NCI-H2227 (cell line): ENCODE measurements around the gene DPH6.

Experiments used
- DNase-seq: peaks from one replicate; lab custom pipeline; 2025; ENCODE audit not compliant: unreplicated experiment; lab: John Stamatoyannopoulos, UW

The DPH6 gene

GRCh38 chr15:35545316-35545823 is 595 bp downstream of the DPH6 start:
- peak; percentile 60 for DNase-seq

GRCh38 chr15:35540885-35541284 is 5.1 kb downstream of the DPH6 start:
- no peak for DNase-seq

DNA sequence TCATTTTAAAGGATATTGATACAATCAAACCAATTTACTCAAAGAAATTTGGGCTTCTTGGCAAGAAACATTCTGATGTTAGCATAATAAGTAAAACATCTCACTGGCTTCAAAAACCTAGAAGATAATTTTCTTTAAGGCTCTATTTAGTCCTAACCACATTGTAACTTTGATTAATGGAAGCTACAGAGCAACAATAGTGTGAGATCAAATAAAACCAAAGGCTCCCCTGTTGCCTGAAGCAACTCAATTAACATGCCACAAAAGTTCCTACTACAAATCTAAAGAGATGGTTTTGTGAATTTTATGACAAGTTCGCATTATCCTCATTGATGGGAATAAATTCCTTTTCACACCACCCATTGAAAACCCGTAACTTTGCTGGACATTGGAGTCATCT is 5.9 kb downstream of the DPH6 start:
- DNase-seq: no peak

DNA sequence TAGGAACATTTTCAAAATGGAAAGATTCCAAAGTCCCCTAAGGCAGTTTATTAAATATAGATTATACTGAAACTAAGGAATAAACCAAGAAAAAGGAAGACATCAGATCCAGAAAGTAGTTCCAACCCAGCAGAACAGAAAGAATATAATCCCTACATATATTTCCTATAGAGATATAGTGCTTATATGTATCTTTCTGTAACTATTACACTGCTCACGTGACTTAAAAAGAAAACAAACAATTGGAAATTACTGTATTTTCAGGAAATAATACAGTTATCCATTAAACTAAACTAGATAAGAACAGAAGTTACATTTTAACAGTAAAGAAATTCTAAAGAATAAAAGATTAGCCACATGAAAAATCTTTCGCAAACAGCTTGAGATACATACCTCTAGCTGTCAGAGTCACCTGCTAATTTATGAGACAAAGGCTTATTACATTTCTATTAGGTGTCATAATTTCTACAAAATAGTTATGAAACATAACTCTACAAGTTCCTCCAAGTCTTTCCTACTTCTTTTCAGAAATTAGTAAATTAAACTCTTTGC is 10.5 kb downstream of the DPH6 start:
- no peak for DNase-seq

GRCh38 chr15:35533130-35534110 is 12.5 kb downstream of the DPH6 start:
- DNase-seq: no peak

DNA sequence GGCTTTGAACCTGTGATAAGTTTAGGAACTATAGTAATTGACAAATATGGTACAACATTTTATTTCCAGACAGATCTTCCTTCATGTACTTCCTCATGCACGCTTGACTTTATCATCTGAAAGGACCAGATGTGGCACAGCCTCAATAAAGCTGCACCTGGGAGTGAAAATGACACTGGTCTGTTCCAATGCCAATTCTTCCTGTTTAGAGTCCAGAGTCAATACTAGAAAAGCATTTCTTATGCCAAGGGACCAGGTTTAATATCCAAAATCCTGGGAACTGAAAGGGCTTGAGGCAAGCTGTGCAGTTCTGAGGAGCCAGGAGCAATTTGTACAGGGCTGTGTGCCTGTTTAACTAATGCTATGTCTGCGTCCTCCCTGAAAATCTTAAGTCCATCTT is 15.3 kb downstream of the DPH6 start:
- DNase-seq: no peak

DNA sequence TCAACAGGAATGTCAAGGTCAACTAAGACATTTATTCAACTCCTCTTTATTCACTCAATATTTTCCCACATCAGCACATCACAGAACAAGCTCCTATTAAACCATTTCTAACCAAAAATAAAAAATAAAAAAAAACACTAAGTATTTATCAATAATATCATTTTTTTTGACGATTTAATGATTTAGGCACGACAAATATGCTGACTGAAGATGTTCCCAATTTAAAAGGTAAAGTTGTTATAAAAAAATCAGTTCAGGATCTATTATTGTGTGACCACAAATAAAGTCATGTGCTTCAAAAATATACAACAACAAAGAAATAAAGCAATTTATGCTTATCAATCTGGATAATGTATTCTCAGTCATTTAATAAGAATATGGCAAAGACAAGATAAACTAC is 16.2 kb downstream of the DPH6 start:
- no peak for DNase-seq

DNA sequence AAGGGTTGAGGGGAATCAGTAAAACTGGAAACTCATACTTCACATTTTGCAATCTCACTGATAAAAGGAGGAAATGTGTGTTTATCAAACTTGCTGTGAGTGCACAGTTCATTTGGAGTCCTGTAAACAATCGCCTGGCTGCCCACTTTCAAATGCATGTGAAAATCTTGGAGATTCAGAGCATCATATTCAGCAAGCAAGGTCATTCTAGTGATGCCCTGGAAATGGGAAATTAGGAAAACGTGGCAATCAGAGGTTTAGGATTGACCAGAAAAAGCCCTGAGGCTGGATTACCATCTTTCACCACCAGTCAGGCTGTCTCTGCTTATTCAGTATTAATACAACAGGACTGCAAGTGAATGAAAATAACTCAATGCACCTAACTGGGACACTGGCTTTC is 23.9 kb downstream of the DPH6 start:
- no peak for DNase-seq

GRCh38 chr15:35519541-35520149 is 26.3 kb downstream of the DPH6 start:
- DNase-seq: peak; percentile 60

GRCh38 chr15:35519052-35519451 is 26.9 kb downstream of the DPH6 start:
- DNase-seq: no peak

DNA sequence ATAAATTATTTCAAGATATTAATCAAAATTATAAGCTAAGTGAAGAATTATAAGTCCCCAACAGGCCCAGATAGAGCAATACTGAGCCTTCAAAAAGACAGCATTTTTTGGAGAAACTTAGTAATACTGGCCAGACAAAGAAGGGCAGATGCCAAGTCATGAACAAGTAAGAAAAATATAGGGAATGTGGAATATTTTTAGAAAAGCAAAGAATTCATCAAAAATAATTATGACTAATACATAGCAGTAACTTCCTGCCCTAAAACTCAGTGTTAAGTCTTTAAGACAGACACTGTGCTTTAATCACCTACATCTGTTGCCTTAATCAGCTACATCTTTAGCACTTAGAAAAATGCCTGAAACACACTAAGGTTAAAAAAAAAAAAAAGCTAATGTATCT is 31.2 kb downstream of the DPH6 start:
- no peak for DNase-seq

- peak; percentile 1 for DNase-seq
Measured at GRCh38 chr15:35507932-35508638, 37.9 kb downstream of the DPH6 start.

GRCh38 chr15:35506272-35506870 is 39.6 kb downstream of the DPH6 start:
- DNase-seq: no peak

DNA sequence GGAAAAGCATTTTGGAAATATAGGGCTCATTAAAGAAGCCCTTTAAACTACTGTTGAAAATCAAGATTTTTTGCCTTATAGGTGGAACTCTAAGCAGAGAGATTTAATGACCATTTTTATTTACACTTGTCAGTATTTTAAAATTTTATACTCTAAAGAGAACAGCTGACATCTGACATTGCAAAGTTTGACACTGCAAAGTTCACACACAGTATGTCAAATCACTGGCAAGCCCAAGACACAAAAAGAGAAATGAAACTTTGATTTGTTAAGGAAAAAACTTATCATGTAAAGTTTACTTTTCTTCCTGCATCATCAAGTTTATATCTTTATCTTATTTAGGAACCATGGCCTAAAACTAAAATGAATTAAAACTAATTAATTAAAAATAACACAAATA is 40.2 kb downstream of the DPH6 start:
- no peak for DNase-seq

GRCh38 chr15:35505141-35505540 is 40.8 kb downstream of the DPH6 start:
- no peak for DNase-seq

GRCh38 chr15:35499723-35500122 is 46.2 kb downstream of the DPH6 start:
- no peak for DNase-seq

DNA sequence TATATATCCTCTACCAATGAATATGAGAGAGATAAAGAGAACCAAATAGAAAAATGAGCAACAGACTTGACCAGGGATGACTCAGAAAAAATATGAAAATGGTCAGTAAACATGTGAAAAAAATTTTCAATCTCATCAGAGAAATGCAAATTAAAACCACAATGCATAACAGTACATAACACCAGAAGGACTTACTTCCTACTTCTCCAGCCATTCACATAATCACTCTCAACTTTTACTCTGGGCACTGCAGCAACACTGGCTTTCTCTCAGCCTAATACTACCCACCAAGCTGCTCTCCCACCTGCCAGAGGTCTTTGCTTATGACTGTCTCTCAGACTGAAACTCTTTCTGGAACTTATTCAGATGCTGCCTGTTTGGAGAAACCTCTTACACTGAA is 49.4 kb downstream of the DPH6 start:
- no peak for DNase-seq

DNA sequence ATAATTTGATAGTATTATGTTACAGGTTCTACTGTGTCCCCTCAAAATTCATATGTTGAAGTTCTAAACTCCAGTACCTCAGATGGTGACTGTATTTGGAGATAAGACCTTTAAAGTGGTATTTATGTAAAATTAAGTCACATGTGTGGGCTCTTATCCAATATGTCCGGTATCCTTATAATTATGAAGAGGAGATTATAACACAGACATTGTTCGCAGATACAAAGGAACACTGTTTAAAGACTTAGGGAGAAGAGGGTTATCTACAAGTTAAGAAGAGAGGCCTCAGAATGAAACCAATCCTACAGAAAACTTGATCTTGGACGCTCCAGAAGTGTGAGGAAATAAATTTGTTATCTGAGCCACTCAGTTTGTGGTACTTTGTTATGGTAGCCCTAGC is 50.9 kb downstream of the DPH6 start:
- DNase-seq: no peak

- no peak for DNase-seq
Measured at GRCh38 chr15:35491999-35492398, 54.0 kb downstream of the DPH6 start.

DNA sequence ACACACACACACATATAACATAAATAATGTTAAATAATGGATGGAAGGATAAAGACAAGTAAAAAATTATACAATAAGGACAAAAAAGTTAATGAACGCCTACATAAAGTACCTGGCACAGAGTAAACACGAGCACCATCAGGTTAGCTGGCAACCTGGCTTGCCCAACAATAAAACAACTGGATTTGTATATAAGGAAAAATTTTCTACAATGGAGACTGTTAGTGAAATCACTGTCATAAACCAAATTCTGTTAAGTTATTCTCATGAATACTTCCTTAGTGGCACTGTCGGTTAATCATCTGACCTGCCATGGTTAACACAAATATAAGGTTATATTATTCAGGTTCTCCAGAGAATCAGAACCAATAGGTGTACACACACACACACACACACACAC is 54.8 kb downstream of the DPH6 start:
- DNase-seq: no peak

GRCh38 chr15:35490511-35490910 is 55.5 kb downstream of the DPH6 start:
- DNase-seq: no peak
